Middle frontal gyrus (tissue), 1 donor: Measurements from ENCODE around the gene CPT1A.
"Not testable (repeated sequence)": the region's sequence is repeated elsewhere in the genome, so short reads cannot be mapped to it uniquely, and the experiment has no call there.

Experiments
- DNase-seq: peaks from one replicate; pipeline ENCODE4 v3.0.0-alpha.2; 2015; ENCODE audit warnings: low spot score; ENCODE audit errors: extremely low spot score

CPT1A gene

GRCh38 chr11:68841718-68842426, at the start of gene CPT1A:
Gene CPT1A, minus strand, starts transcription at chr11:68841916. Its CDS starts 26,442 bp downstream, at chr11:68815474.
- no peak for DNase-seq

- DNase-seq, result no peak
Measured at GRCh38 chr11:68890490-68891231, 48.9 kb upstream of the CPT1A start.

- no peak for DNase-seq
Measured at GRCh38 chr11:68889948-68890446, 48.3 kb upstream of the CPT1A start.

GRCh38 chr11:68884827-68885226, 43.1 kb upstream of the CPT1A start:
- DNase-seq, result not testable (repeated sequence)

GRCh38 chr11:68882391-68882790, 40.7 kb upstream of the CPT1A start:
- DNase-seq, result no peak

GRCh38 chr11:68881320-68881719, 39.6 kb upstream of the CPT1A start:
- DNase-seq, result no peak

- DNase-seq, result no peak
Measured at GRCh38 chr11:68880851-68881250, 39.1 kb upstream of the CPT1A start.

- DNase-seq, result no peak
Measured at GRCh38 chr11:68878022-68878421, 36.3 kb upstream of the CPT1A start.

GRCh38 chr11:68872216-68873003, 30.7 kb upstream of the CPT1A start:
- DNase-seq, result no peak

GRCh38 chr11:68870470-68870869, 28.8 kb upstream of the CPT1A start:
- no peak for DNase-seq

GRCh38 chr11:68868221-68868835, 26.6 kb upstream of the CPT1A start:
- DNase-seq, result no peak

GRCh38 chr11:68867066-68867465, 25.4 kb upstream of the CPT1A start:
- DNase-seq, result no peak

GRCh38 chr11:68865241-68865640, 23.5 kb upstream of the CPT1A start:
- no peak for DNase-seq

- no peak for DNase-seq
Measured at GRCh38 chr11:68863553-68864265, 22.0 kb upstream of the CPT1A start.

- DNase-seq, result no peak
Measured at GRCh38 chr11:68862421-68862820, 20.7 kb upstream of the CPT1A start.

- no peak for DNase-seq
Measured at GRCh38 chr11:68859123-68859522, 17.4 kb upstream of the CPT1A start.

- DNase-seq, result no peak
Measured at GRCh38 chr11:68857037-68857586, 15.4 kb upstream of the CPT1A start.

GRCh38 chr11:68856425-68857030, 14.8 kb upstream of the CPT1A start:
- not testable (repeated sequence) for DNase-seq

- no peak for DNase-seq
Measured at GRCh38 chr11:68855205-68855981, 13.7 kb upstream of the CPT1A start.
